NCI-H345 (cell line): ENCODE measurements around the gene CCT3.
A peak's percentile ranks its signal among the peaks of the same experiment; 100 is the strongest.
"Not testable (repeated sequence)": the region's sequence is repeated elsewhere in the genome, so short reads cannot be mapped to it uniquely, and the experiment has no call there.

ENCODE experiments used
- DNase-seq: peaks from one replicate; lab custom pipeline; 2025; lab: John Stamatoyannopoulos, UW

Gene CCT3

DNA sequence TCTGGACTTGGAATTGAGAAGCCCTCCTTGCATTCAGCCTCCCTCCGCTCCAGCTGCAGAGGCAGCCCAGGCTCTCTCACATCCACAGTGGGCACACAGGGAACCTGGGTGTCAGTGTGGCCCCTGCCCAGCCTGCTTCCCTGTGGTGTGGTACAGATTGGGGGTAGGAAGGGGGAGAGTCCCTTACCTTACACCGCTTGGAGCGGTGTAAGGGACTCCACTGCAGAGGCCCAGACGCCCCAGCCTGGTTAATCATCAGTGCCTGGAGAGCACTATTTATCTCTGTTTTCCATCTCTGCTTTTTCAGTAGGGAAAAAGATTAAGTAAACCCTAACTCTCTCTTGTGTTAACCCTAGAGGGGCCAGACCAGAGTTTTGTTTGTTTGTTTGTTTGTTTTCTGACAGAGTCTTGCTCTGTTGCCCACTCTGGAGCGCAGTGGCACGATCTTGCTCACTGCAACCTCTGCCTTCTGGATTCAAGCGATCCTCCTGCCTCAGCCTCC lies 30.1 kb upstream of the CCT3 start:
- DNase-seq = no peak

DNA sequence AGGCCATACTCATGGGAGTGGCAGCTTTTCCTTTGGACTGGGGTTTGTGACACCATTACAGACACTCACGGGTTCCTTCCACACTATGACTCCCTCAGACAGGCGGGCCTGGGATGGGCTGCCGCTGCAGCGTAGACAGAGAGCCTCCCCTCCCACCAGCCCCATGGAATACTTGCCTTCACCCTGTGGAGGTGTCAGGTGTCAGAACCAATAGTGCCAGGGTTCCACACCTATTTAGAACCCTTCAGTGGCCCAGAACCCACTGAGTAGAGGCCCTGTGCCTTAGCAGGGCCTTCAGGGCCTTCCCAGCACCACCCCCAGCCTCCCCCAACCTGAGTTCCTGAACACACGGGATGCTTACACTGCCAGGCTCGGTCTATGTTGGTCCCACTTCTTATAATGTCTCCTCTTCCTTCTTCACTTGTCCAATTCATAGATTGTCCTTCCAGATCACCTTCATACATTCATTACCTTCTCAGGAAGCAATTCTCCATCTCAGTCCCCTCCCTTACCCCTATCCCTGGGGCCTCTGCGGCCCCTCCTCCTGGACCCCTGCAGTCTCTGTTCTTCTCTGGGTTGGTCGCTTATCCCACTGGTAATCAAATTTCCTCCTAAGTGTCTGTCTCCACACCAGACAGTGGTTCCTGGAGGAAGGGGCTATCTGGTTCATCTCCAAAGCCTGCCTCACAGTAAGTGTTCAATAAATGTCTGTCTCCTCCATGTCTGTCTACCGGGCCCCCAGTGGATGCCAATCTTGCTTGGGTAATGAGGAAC lies 29.5 kb upstream of the CCT3 start:
- DNase-seq = no peak

DNA sequence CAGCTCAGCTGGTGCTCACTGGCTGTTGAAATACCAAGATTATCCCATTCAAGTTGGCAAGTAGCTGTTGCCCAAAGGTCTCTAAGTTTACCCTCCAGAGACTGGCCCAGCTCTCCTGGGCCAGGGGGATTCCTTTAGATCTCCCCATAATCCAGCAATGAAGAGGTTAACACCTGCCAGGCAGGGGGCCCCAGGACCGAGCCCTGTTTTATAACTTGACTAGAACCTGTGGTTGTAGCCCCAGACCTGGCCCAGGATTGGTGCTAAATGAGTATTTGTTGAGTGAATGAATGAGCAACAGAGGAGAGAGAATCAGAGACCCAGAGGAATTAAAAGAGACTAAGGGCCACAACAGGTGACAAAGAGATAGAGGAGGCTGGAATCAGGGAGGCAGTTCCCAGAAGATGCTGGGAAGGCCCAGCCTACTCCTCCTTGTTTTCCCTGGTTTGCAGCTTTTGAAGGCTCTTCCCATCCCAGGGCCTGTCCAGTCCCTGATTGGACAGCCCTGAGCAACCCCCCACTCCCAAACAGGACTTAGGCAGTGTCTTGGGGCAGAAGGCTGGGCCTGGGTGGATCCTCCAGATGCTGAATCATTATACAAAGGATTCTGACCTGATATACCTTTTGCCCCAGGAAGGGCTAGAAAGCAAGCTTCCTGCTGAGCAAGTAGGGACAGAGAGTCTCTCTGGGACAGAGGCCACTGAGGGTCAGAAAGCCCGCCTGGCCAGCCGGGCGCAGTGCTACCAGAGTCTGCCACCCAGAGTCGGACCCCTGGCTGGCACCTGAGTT lies 28.5 kb upstream of the CCT3 start:
- no peak for DNase-seq

DNA sequence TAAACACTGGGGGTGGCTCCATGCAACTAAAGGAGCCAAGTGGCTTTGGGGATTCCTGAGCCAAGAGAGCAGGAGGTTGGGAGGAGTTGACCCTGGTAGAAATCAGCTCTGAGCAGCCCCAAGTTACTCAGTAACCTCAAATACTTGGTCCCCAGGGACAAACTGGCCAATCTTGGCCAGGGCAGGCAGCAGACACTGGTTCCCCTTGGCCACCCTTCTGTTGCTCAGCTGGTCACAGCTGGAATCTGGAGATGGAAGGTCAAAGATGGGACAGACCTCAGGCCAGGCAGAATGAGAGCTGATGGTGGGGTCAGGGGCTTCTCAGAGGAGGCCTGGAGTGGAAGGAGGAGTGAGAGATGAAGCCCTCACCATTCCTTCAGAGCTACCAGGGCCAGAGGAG lies 27.7 kb upstream of the CCT3 start:
- no peak for DNase-seq

DNA sequence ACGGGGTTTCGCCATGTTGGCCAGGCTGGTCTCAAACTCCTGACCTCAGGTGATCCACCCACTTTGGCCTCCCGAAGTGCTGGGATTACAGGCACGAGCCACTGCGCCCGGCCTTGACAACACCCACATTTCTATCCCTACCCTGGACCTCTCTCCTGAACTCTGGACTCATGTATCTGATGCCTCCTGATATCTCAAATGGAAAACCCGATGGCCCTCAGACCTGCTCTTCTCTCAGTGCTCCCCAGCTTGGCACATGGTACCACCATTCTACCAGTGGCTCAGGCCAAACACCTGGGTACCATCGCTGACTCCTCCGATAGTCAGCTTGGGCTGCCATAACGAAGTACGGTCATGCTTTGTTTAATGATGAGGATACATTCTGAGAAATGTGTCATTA lies 22.4 kb upstream of the CCT3 start:
- DNase-seq = no peak

DNA sequence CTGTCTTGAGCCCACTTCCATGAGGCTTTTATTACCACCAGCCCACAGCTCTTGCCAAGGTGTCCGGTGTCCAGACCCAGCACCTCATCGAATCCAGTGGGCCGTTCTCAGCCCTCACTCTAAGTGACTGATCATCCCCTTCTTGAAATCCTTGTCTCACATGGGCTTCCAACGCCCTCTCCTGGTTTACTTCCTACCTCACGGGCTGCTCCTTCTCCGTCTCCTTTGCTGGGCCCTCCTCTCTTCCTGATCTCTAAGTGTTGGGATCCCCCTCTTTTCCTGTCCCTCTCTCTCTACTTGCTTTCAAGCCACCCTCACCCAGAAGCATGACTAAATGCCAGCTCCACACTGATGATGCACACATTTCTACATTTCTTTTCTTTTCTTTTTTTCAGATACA lies 21.9 kb upstream of the CCT3 start:
- DNase-seq = no peak

DNA sequence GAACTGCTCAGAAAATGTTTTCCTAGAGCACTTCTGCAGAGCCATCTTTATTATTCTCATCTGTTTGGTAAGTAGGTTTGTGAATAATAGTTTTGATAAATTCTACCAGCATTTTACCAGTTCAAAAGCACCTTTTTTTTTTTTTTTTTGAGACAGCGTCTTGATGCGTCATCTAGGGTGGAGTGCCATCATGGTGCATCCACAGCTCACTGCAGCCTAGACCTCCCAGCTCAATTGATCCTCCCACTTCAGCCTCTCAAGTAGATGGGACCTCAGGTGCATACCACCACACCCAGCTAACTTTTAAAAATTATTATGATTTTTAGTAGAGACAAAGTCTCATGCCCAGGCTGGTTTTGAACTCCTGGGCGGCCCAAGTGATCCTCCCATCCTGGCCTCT lies 21.2 kb upstream of the CCT3 start:
- DNase-seq = no peak

DNA sequence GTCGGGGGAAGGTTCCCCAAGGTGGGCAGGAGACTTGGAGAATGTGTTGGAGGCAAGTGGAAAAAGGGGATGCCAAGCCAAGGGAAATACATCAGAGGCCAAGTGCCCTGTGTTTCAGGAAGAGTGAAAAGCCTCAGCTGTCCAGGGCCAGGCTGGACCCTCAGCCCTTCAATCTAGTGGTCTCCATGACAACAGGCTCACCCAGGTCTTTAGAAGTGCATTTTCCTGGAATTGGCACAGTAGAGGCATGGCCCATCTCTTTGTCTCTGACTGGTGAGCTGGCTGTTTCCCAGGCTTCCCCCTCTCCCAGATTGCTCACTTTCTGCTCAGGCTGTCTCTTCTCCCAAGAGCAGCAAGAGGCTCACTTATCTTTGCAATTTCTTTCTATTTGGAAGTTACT lies 20.5 kb upstream of the CCT3 start:
- no peak for DNase-seq

DNA sequence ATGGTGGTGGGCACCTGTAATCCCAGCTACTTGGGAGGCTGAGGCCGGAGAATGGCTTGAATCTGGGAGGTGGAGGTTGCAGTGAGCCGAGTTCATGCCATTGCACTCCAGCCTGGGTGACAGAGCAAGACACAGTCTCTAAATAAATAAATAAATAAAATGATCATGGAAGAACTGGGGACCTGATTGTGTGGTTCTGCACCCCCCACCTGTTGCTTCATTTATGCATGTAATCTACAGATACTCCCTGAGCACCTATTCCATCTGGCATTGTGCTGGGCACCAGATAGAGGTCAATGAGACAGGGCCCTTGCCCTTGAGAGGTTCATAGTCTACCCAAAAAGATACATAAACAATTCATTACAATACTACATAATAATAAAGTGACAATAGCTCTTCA lies 19.9 kb upstream of the CCT3 start:
- no peak for DNase-seq

DNA sequence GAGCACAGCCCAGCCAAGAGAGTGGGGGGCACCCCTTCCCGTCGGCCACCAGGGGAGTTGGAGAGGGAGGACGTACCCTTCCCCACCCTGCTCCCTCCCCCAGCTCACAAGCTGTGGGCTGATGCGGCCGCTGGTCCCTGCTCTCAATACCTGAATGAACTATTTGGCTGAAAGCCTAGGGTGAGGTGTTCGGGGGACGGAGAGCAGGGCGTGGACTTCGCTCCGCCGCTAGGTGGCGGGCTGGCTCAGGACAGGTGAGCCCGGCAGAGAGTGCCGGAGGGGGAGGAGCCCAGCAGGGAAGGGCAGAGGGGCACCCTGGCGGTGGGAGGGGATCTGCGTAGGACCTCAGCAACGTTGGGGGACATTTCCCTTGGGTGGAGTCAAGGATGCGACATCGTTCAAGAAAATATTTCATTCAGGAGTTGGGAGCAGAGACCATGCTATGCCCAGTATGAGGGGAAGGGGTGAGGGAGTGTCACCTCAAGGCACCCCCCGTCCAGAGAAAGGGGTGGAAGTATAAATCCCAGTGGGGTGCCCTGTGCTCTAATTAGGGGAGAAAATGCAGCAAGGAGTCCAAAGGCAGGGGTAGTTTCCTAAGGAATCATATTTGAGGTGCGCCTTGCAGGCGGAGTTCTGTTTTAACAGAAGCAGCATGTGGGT lies 18.9 kb upstream of the CCT3 start:
- DNase-seq = peak; percentile 100

DNA sequence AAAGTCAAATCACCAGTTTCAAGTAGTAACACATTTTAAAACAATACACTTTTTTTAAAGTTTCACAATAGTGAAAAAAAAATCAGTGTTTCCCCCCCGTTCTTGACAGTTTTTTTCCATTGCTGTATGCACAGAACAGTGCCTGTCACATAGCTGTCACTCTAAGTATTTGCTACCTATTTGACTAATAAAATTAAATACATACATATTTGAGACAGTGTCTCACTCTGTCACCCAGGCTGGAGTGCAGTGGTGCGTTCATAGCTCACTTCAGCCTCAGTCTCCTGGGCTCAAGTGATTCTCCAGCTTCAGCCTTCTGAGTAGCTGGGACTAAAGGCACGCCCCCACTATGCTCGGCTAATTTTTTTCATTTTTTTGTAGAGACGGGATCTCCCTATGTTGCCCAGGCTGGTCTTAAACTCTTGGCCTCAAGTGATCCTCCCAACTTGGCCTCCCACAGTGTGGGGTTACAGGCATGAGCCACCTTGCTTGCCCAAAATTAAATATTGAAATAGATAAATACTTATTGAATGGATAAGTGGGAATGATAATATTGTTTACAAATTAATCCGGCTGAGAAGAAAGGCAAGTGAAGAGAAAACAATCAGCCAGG lies 18.3 kb upstream of the CCT3 start:
- no peak for DNase-seq

DNA sequence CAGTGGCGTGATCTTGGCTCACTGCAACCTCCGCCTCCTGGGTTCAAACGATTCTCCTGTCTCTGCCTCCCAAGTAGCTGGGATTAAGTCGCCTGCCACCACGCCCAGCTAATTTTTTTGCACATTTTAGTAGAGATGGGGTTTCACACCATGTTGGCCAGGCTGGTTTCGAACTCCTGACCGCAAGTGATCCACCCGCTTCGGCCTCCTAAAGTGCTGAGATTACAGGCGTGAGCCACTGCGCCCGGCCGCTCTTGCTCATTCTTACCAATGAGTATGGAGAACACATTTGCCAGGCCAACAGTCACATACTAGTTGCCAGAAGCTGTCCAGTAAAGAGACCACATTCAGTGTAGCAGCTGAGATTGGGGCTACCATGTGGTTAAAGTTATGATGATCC lies 14.4 kb upstream of the CCT3 start:
- not testable (repeated sequence) for DNase-seq

DNA sequence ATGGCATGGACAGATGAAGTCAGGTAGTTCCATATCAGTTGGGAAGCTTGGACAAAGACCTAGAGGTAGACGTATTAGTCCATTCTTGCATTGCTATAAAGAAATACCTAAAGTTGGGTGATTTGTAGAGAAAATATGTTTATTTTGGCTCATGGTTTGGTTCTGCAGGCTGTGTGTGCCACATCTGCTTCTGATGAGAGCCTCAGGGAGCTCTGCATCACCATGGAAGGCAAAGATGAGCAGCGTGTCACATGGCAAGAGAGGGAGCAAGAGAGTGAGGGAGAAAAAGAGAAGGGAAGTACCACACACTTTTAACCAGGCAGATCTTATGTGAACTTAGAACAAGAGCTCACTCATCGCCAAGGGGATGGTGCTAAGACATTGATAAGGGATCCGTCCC lies 9.2 kb upstream of the CCT3 start:
- DNase-seq = no peak

DNA sequence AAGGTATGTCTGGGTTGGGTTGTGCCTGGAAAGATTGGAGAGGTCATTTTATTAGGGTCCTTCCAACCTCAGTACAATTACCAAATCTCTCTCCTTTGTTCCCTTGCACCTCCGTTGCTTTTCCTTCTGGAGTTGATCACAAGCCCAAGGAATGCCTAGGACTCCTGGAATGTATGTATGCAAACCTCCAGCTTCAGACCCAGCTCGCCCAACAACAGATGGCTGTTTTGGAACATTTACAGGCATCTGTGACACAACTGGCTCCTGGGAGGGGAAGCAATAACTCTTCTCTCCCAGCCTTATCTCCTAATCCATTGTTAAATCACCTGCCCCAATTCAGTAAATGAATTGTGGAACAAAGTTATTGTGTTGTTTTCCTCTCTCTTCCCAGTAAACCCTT lies 8.5 kb upstream of the CCT3 start:
- no peak for DNase-seq

DNA sequence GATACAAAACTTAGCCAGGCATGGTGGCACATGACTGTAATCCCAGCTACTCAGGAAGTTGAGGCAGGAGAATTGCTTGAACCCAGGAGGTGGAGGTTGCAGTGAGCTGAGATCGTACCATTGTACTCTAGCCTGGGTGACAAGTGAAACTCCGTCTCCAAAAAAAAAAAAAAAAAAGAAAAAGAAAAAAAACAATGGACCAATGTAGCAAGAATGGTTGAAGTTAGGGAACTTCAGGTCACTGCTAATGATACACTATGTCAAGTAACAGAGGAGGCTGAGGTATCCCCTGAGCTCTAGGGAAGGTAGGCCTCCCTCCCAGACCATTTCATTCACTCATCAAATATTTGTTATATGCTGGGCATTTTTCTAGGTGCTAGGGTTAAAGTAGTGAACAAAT lies 7.9 kb upstream of the CCT3 start:
- DNase-seq = not testable (repeated sequence)

DNA sequence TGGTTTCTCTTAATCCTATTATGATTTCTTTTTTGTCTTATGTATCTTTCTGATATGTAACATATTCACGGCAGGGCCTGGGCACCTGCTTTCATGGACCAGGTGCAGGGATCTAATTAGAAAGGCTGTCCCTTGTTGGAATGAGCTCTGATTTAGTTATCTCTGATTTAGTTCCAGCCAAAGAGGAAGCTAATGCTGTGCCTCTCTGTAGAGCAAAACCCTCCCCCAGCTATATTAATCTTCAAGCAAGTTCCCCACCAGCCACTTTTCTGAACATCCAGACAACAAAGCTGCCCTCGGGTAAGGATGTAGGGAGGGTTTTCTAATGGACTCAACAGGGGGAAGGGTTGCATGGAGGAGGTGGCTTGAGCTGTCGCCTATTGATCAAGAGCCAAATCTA lies 6.3 kb upstream of the CCT3 start:
- DNase-seq = no peak

DNA sequence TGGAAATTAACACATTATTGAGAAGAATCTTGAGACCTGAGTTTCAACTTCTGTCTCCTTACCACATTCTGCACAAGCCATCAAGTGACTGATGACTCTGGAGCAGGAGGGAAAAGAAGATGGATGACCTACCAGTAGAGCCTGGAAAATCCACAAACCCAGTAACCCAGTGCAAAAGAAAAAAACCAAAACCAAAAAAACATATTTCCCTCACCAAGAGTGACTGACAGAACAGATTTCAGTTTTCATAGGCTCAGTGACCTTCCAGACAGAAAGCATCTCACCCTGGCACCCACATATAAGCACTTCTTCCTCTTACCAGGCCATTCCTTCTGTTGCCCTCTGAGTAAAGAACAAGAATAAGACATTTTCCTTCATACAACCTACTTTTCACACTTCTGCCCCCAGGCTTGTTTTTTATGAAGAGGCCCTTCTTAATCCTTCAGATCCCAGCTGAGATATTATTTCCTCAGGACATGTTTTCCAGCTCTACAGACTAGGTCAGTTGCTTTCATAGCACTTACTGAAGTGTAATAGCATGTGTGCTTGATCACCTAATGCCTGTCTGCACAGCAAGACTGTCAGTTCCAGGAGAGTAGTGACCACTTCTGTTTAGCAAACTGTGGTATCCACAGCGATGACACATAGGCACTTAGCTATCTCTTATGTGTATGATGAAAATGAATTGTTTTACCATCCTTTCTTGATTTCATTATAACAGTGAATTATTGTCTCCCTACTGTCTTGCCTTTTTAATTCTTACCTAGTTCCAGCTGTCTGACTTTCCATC lies 4.3 kb upstream of the CCT3 start:
- DNase-seq = no peak

DNA sequence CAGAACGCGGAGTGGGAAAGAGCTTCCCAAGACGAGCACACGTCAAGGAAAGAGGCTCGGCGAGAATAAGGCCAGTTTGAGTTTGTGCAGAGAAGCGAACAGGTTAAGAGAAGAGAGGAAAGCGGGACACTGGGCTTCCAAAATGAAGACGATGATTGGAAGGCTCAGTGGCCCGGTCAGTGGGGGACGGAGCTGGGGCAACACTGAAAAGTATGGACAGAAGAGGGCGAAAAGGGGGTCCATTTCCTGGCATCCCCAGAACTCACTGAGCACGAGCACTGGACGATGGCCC lies 258 bp downstream of the CCT3 start:
- DNase-seq = peak; percentile 81

DNA sequence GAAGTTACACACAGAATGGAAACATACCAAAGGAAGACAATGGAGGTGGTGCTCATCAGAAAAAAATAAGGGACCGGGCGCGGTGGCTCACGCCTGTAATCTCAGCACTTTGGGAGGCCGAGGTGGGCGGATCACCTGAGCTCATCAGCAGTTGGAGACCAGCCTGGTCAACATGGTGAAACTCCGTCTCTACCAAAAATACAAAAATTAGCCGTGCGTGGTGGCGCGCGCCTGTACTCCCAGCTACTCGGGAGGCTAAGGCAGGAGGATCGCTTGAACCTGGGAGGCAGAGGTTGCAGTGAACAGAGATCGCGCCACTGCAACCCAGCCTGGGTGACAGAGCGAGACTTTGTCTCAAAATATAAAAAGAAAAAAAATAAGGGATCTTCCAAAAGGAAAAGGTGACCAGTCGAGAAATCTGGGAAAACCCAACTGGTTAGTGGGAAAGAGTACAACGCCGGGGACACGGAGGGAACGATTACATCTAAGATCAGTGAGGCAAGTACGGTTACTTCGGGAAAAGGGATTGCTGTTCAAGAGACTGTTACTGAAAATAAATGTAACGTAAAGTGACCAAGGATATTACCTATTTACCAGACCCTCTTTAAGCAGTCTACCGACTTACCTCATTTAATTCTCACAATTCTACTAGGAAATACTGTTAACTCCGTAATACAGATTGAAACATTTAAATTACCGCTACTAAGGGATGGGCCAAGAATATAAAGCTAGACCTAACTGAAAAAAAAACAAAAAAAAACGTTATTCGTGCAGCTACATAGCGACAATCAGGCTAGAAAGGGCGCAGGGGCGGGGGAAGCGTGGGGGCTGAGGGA lies 822 bp downstream of the CCT3 start:
- no peak for DNase-seq

DNA sequence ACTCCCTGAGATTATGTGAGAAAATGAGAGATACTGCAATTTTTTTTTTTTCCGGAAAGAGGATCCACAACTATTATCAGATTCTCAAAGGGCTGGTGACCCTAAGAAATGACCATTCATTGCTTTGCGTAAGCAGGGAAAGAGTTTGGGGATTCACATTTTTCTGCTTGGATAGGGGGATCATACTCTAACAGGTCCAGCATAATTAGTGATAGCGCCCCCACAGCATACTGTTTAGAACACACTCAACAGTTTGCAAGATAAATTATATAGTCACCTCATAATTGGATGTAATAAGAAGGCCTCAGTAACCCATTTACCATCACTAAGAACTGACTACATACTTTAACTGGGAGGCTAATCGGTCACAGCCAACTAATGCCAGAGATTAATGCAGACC lies 1.9 kb downstream of the CCT3 start:
- DNase-seq = no peak

DNA sequence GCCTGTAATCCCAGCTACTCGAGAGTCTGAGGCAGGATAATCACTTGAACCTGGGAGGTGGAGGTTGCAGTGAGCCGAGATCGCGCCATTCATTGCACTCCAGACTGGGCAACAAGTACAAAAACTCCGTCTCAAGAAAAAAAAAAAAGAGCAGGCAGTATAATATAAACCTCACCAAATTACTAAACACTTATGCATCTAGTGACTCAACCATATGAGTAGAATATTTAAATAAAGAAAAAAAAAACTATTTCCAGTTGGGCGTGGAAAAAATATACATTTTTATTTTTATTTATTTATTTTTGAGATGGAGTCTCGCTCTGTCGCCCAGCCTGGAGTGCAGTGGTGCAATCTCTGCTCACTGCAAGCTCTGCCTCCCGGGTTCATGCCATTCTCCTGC lies 14.9 kb downstream of the CCT3 start:
- not testable (repeated sequence) for DNase-seq
